A549 (cell line): ENCODE results near the gene CDC73. TPM values are rescaled to one million over a fixed set of nuclear protein-coding genes. Genes with fewer than 3 reads are reported as not detected.

ENCODE experiments used
- ATAC-seq, 2 experiments: fragments of 200-7000 bp in 1 of 2; fragments of >200 bp in 1 of 2; cut with Nextera tagmentation in 1 of 2; cut with Tn5 transposase in 1 of 2; 3 replicates each; pipeline versions ENCODE4 v1.8.0 to v1.9.1; 2018 to 2020; ENCODE audit warnings: mild to moderate bottlenecking in 1 of 2, moderate library complexity in 1 of 2
- CTCF ChIA-PET: fragments of 300-600 bp; sonication (Branson Sonifier 250); formaldehyde crosslinking; extraction: SDS; loops from one replicate; lab custom pipeline; 2021; ENCODE audit warnings: antibody characterized with exemption, inconsistent platforms; lab: Yijun Ruan, JAX
- POLR2A ChIA-PET: fragments of 350-600 bp; formaldehyde crosslinking; extraction: SDS; loops from one replicate; lab custom pipeline; 2021; ENCODE audit warnings: antibody characterized with exemption, inconsistent platforms; lab: Yijun Ruan, JAX
- DNase-seq, 2 experiments: peaks; one replicate each; pipeline versions ENCODE4 v3.0.0 to v3.0.0-alpha.2; 2011 to 2016; ENCODE audit warnings: low read depth in 1 of 2, low spot score in 1 of 2
- FAIRE-seq: peaks from 2 replicates; lab custom pipeline; 2011; peaks lifted over from hg19 to GRCh38; lab: Jason Lieb, UNC
- H3K27ac ChIP-seq, 2 experiments: fragments of >200 bp; sonication (Bioruptor Twin); formaldehyde crosslinking; 3 replicates each; pipeline ENCODE4 v1.5.1; 2016 to 2017
- H3K4me1 ChIP-seq: fragments of >200 bp; sonication (Bioruptor Twin); formaldehyde crosslinking; 3 replicates; pipeline ENCODE4 v1.6.1; 2016
- H3K4me2 ChIP-seq: fragments of >200 bp; sonication (Bioruptor Twin); formaldehyde crosslinking; 3 replicates; pipeline ENCODE4 v1.6.1; 2016
- H3K4me3 ChIP-seq: fragments of >200 bp; sonication (Bioruptor Twin); formaldehyde crosslinking; 3 replicates; pipeline ENCODE4 v1.5.1; 2016
- H3K9me3 ChIP-seq: fragments of >200 bp; sonication (Bioruptor Twin); formaldehyde crosslinking; 3 replicates; pipeline ENCODE4 v1.6.1; 2016
- BHLHE40 ChIP-seq: IDR thresholded peaks from 2 replicates; pipeline ENCODE4 v1.6.1; 2012; ENCODE audit warnings: low read depth, low read length, inconsistent platforms
- CHD2 ChIP-seq: fragments of 150-350 bp; IDR thresholded peaks from 2 replicates; pipeline ENCODE4 v1.6.1; 2014; ENCODE audit warnings: low read length; ENCODE audit not compliant: partially characterized antibody
- FOSB ChIP-seq: fragments of 250-450 bp; sonication (Bioruptor Pico); IDR thresholded peaks from 2 replicates; pipeline ENCODE4 v1.5.0; 2020; ENCODE audit warnings: mild to moderate bottlenecking, moderate library complexity
- FOSL2 ChIP-seq, 2 experiments: fragments of 450-650 bp in 1 of 2; fragments of >200 bp in 1 of 2; sonication (Bioruptor Twin) in 1 of 2; formaldehyde crosslinking; IDR thresholded peaks; 2 replicates each; pipeline versions ENCODE4 v1.5.0 to v1.6.1; 2016 to 2020; ENCODE audit warnings: mild to moderate bottlenecking in 1 of 2, moderate library complexity in 1 of 2
- FOXS1 ChIP-seq: fragments of 250-450 bp; sonication (Bioruptor Pico); IDR thresholded peaks from 2 replicates; pipeline ENCODE4 v1.5.0; 2020; ENCODE audit warnings: mild to moderate bottlenecking, moderate library complexity
- GATA3 ChIP-seq: IDR thresholded peaks from 2 replicates; pipeline ENCODE4 v1.6.1; 2012; ENCODE audit warnings: borderline replicate concordance
- HOXA7 ChIP-seq: fragments of 250-450 bp; sonication (Bioruptor Pico); IDR thresholded peaks from 2 replicates; pipeline ENCODE4 v1.5.0; 2020; ENCODE audit warnings: mild to moderate bottlenecking, moderate library complexity
- HOXB13 ChIP-seq: fragments of 250-450 bp; sonication (Bioruptor Pico); IDR thresholded peaks from 2 replicates; pipeline ENCODE4 v1.5.0; 2020; ENCODE audit warnings: low read depth, mild to moderate bottlenecking, moderate library complexity
- JUN ChIP-seq, 2 experiments: fragments of >200 bp; sonication (Bioruptor Twin); formaldehyde crosslinking; IDR thresholded peaks; 2 replicates in 1 of 2; 3 replicates in 1 of 2; pipeline ENCODE4 v1.6.1; 2016 to 2017
- KDM1A ChIP-seq: fragments of 200-600 bp; sonication (generic); IDR thresholded peaks from 2 replicates; pipeline ENCODE4 v1.6.1; 2016; ENCODE audit warnings: low read depth, mild to moderate bottlenecking
- MAFK ChIP-seq: fragments of 450-650 bp; IDR thresholded peaks from 2 replicates; pipeline ENCODE4 v1.6.1; 2014; ENCODE audit not compliant: partially characterized antibody
- MAZ ChIP-seq: fragments of 150-350 bp; IDR thresholded peaks from 2 replicates; pipeline ENCODE4 v1.6.1; 2014; ENCODE audit warnings: antibody characterized with exemption, low read depth, low read length, borderline replicate concordance
- NR3C1 ChIP-seq: fragments of >200 bp; sonication (Bioruptor Twin); formaldehyde crosslinking; IDR thresholded peaks from 3 replicates; pipeline ENCODE4 v1.6.1; 2017
- RAD21 ChIP-seq, 2 experiments: fragments of >200 bp in 1 of 2; sonication (Bioruptor Twin) in 1 of 2; formaldehyde crosslinking in 1 of 2; IDR thresholded peaks in 1 of 2; conservative IDR thresholded peaks in 1 of 2; 2 replicates in 1 of 2; 3 replicates in 1 of 2; pipeline ENCODE4 v1.6.1; 2012 to 2018; ENCODE audit warnings: inconsistent platforms in 1 of 2
- RARB ChIP-seq: fragments of 250-450 bp; sonication (Bioruptor Pico); IDR thresholded peaks from 2 replicates; pipeline ENCODE4 v1.8.0; 2021; ENCODE audit warnings: mild to moderate bottlenecking, moderate library complexity
- RCOR1 ChIP-seq: fragments of 150-350 bp; IDR thresholded peaks from 2 replicates; pipeline ENCODE4 v1.6.1; 2014; ENCODE audit warnings: antibody characterized with exemption, low read length, low read depth
- SREBF2 ChIP-seq: fragments of 450-650 bp; IDR thresholded peaks from 2 replicates; pipeline ENCODE4 v1.6.1; 2014; ENCODE audit warnings: mild to moderate bottlenecking, moderate library complexity
- ZC3H11A ChIP-seq: fragments of 450-650 bp; IDR thresholded peaks from 2 replicates; pipeline ENCODE4 v1.6.1; 2014; ENCODE audit warnings: antibody characterized with exemption, mild to moderate bottlenecking
- ZFP36 ChIP-seq: fragments of 450-650 bp; IDR thresholded peaks from 2 replicates; pipeline ENCODE4 v1.6.1; 2014; ENCODE audit warnings: borderline replicate concordance; ENCODE audit not compliant: partially characterized antibody
- WGBS: methylation state at CpG from one replicate; pipeline ENCODE4 v1.1.6; 2017; ENCODE audit errors: missing lambda C conversion rate; 5-methylcytosine and 5-hydroxymethylcytosine counted together
- polyA plus RNA-seq, 4 experiments: library from polyadenylated mRNA; depleted of rRNA in 3 of 4; stranded (reverse); fragments of >200 nt; fragmentation: RNase III in 1 of 4; extraction: RNeasy Plus Mini Kit Qiagen cat#74134 plus additional on column Dnase treatment in 1 of 4; gene quantifications; 2 replicates in 3 of 4; 3 replicates in 1 of 4; pipeline ENCODE4 v1.2.3, GENCODE V29; 2011 to 2017
- TF ChIP-seq, protein P1 (sequence below): fragments of >200 bp; sonication (Bioruptor Twin); formaldehyde crosslinking; IDR thresholded peaks from 3 replicates; pipeline ENCODE4 v1.6.1; 2016
- TF ChIP-seq, protein P2 (sequence below): fragments of 450-650 bp; IDR thresholded peaks from 2 replicates; pipeline ENCODE4 v1.6.1; 2014; ENCODE audit warnings: antibody characterized with exemption
- TF ChIP-seq, protein P3 (sequence below): fragments of 250-450 bp; sonication (Bioruptor Pico); IDR thresholded peaks from 2 replicates; pipeline ENCODE4 v1.5.0; 2020; ENCODE audit warnings: low read depth, mild to moderate bottlenecking, moderate library complexity
- TF ChIP-seq, protein P4 (sequence below): IDR thresholded peaks from 2 replicates; pipeline ENCODE4 v1.6.1; 2012; ENCODE audit warnings: low read depth, borderline replicate concordance
- TF ChIP-seq, protein P5 (sequence below): fragments of 150-350 bp; IDR thresholded peaks from 2 replicates; pipeline ENCODE4 v1.6.1; 2014; ENCODE audit warnings: low read depth, mild to moderate bottlenecking, low read length
- TF ChIP-seq, protein P6 (sequence below): fragments of >200 bp; sonication (Bioruptor Twin); formaldehyde crosslinking; IDR thresholded peaks from 3 replicates; pipeline ENCODE4 v1.5.1; 2016

The CDC73 gene
- polyA plus RNA-seq, 2 of the 4 experiments (the other 2 are of a cell fraction) = 42.2 to 77.9 TPM

DNA sequence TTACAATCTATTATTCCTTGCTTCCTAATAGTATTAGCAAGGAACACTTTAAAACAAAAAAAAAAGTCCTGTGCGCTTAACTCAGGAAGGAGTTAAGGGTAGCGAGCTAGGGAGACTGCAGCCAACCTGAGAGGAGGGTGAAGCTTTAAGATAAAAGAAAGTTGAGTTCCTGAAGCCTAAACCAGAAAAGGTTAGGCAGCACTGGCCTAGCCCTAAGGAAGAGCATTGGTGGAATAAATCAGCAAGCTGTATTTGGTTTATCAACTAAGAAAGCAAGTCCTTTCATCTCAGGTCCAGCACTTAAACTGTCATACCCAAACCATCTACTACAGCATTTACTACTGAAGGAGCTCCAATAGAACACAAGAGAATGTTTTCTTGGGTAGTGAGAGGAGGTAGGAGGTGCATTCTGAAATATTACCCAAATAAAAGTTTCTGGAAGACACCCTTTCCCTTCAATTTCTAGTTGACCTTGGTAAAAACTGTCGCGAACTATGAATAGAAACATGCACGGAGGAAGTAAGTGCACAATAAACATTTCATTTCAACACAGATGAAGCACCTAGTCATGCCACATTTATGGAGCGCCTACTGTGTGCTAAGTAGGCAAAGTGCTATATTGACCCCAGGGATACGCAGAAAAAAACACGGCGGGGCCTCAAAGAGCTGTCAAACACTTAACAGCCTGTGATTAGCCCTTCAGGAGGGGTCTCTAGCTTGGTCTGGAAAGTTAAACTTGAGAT is 17.9 kb upstream of the CDC73 start:
- H3K4me3 ChIP-seq = peak overlapping the region; percentile 67
- ATAC-seq (no peak), DNase-seq (no peak), FAIRE-seq (no peak)
- WGBS = 55% methylated on average over 9 of the region's 9 CpGs
- H3K4me2 ChIP-seq = peak overlapping the region; percentile 91
- H3K4me1 ChIP-seq = peaks cover 17% of the 10 kb centered on the region; the same call in 2 of the 3 replicates
- H3K27ac ChIP-seq = peak overlapping the region; percentile 76 to 96
- no peaks in the 10 kb centered on the region for H3K9me3 ChIP-seq
- ChIA-PET POLR2A (interaction anchor here (1.3 to 3.8 kb wide), 6 partner anchors 11 to 45 kb away, joined by 5 to 38 read pairs (median 12); partner anchors contain the start of genes CDC73, RO60 and UCHL5), CTCF (interaction anchor here (0.6 to 7.3 kb wide), 10 partner anchors 10 to 67 kb away, joined by 3 to 66 read pairs (median 5); partner anchors contain the start of gene CDC73)
- TF ChIP-seq RARB (CRISPR knock-in tag) (no peak), ZFP36 (no peak), BHLHE40 (no peak), NR3C1 (no peak), JUN (IDR thresholded peaks at IDR 0.05) (no peak), MAZ (no peak), HOXB13 (CRISPR knock-in tag) (no peak), HOXA7 (no peak), FOXS1 (no peak), FOSB (no peak), GATA3 (no peak), KDM1A (no peak)
- TF ChIP-seq, protein P1, sequence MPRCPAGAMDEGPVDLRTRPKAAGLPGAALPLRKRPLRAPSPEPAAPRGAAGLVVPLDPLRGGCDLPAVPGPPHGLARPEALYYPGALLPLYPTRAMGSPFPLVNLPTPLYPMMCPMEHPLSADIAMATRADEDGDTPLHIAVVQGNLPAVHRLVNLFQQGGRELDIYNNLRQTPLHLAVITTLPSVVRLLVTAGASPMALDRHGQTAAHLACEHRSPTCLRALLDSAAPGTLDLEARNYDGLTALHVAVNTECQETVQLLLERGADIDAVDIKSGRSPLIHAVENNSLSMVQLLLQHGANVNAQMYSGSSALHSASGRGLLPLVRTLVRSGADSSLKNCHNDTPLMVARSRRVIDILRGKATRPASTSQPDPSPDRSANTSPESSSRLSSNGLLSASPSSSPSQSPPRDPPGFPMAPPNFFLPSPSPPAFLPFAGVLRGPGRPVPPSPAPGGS = no peak
- TF ChIP-seq, protein P2, sequence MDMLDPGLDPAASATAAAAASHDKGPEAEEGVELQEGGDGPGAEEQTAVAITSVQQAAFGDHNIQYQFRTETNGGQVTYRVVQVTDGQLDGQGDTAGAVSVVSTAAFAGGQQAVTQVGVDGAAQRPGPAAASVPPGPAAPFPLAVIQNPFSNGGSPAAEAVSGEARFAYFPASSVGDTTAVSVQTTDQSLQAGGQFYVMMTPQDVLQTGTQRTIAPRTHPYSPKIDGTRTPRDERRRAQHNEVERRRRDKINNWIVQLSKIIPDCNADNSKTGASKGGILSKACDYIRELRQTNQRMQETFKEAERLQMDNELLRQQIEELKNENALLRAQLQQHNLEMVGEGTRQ = no peak
- TF ChIP-seq, protein P3, sequence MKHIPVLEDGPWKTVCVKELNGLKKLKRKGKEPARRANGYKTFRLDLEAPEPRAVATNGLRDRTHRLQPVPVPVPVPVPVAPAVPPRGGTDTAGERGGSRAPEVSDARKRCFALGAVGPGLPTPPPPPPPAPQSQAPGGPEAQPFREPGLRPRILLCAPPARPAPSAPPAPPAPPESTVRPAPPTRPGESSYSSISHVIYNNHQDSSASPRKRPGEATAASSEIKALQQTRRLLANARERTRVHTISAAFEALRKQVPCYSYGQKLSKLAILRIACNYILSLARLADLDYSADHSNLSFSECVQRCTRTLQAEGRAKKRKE (CRISPR knock-in tag) = no peak
- TF ChIP-seq, protein P4, sequence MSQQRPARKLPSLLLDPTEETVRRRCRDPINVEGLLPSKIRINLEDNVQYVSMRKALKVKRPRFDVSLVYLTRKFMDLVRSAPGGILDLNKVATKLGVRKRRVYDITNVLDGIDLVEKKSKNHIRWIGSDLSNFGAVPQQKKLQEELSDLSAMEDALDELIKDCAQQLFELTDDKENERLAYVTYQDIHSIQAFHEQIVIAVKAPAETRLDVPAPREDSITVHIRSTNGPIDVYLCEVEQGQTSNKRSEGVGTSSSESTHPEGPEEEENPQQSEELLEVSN = no peak
- TF ChIP-seq, protein P5, sequence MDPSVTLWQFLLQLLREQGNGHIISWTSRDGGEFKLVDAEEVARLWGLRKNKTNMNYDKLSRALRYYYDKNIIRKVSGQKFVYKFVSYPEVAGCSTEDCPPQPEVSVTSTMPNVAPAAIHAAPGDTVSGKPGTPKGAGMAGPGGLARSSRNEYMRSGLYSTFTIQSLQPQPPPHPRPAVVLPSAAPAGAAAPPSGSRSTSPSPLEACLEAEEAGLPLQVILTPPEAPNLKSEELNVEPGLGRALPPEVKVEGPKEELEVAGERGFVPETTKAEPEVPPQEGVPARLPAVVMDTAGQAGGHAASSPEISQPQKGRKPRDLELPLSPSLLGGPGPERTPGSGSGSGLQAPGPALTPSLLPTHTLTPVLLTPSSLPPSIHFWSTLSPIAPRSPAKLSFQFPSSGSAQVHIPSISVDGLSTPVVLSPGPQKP = no peak

DNA sequence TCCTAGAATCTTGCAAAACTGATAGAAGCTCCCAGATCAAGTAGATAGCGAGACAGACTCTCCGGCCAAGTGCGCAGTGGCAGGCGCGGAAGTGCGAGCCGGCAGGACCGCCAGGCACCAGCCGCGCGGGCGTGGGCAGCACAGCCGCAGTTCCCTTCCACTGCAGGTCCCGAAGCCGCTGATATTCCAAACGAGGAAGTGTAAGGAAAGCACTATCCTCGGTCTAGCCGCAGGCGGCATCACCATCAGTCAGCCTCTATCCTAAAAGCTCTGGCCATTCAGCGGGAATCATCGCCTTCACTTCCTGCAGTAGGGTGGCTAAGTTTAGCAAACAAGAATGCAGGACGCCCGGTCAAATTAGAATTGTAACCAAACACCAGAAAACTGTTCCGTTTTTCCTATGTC is 17.3 kb upstream of the CDC73 start:
- ATAC-seq (peak; percentile 56 to 63), FAIRE-seq (no peak), DNase-seq (peak; percentile 50 to 55)
- ChIA-PET POLR2A (interaction anchor here (0.7 to 3.8 kb wide), 9 partner anchors 9 to 619 kb away, joined by 3 to 38 read pairs (median 6); partner anchors contain the start of genes CDC73, RO60 and UCHL5), CTCF (interaction anchor here (0.7 to 7.3 kb wide), 10 partner anchors 10 to 631 kb away, joined by 3 to 66 read pairs (median 5); partner anchors contain the start of gene CDC73)
- WGBS = under 1% methylated on average over 24 of the region's 24 CpGs
- no peaks in the 10 kb centered on the region for H3K9me3 ChIP-seq
- H3K27ac ChIP-seq = peak overlapping the region; percentile 76 to 96
- peak overlapping the region; percentile 67 for H3K4me3 ChIP-seq
- peaks cover 17% of the 10 kb centered on the region; the same call in 2 of the 3 replicates for H3K4me1 ChIP-seq
- H3K4me2 ChIP-seq = peak overlapping the region; percentile 91
- TF ChIP-seq CHD2 (no peak), RCOR1 (no peak), FOSL2 (IDR thresholded peaks at IDR 0.05) (no peak), FOSL2 (CRISPR knock-in tag; IDR thresholded peaks at IDR 0.05) (no peak), ZC3H11A (no peak), SREBF2 (no peak), RAD21 (conservative IDR thresholded peaks at IDR 0.05 in 1 of 2, IDR thresholded peaks at IDR 0.05 in 1 of 2) (no peak), MAFK (no peak), HOXA7 (no peak), MAZ (no peak), BHLHE40 (no peak)
- TF ChIP-seq, protein P5 = no peak
- TF ChIP-seq, protein P4 = no peak
- TF ChIP-seq, protein P6, sequence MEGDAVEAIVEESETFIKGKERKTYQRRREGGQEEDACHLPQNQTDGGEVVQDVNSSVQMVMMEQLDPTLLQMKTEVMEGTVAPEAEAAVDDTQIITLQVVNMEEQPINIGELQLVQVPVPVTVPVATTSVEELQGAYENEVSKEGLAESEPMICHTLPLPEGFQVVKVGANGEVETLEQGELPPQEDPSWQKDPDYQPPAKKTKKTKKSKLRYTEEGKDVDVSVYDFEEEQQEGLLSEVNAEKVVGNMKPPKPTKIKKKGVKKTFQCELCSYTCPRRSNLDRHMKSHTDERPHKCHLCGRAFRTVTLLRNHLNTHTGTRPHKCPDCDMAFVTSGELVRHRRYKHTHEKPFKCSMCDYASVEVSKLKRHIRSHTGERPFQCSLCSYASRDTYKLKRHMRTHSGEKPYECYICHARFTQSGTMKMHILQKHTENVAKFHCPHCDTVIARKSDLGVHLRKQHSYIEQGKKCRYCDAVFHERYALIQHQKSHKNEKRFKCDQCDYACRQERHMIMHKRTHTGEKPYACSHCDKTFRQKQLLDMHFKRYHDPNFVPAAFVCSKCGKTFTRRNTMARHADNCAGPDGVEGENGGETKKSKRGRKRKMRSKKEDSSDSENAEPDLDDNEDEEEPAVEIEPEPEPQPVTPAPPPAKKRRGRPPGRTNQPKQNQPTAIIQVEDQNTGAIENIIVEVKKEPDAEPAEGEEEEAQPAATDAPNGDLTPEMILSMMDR = no peak
